Nephron progenitor cell (in vitro differentiated cells): Measurements from ENCODE around the gene PEAK3.

Experiments
- DNase-seq: peaks from one replicate; pipeline ENCODE4 v3.0.0; 2021
- H3K27ac Mint-ChIP-seq: 2 replicates; pipeline ENCODE4 v1.8.0; 2021; ENCODE audit warnings: mild to moderate bottlenecking, moderate library complexity, mixed read lengths
- H3K27me3 Mint-ChIP-seq: 2 replicates; pipeline ENCODE4 v1.8.0; 2021; ENCODE audit warnings: mild to moderate bottlenecking, low read depth, mixed read lengths; ENCODE audit not compliant: poor library complexity
- H3K36me3 Mint-ChIP-seq: 2 replicates; pipeline ENCODE4 v1.8.0; 2021; ENCODE audit warnings: low read depth, mixed read lengths
- H3K4me1 Mint-ChIP-seq: 2 replicates; pipeline ENCODE4 v1.8.0; 2021; ENCODE audit warnings: mixed read lengths
- H3K4me3 Mint-ChIP-seq: 2 replicates; pipeline ENCODE4 v1.8.0; 2021; ENCODE audit warnings: mild to moderate bottlenecking, moderate library complexity, mixed read lengths
- H3K9me3 Mint-ChIP-seq: 2 replicates; pipeline ENCODE4 v1.8.0; 2021; ENCODE audit warnings: mild to moderate bottlenecking, moderate library complexity, mixed read lengths
- CTCF ChIP-seq: fragments of 200-600 bp; sonication (generic); IDR thresholded peaks from 2 replicates; pipeline ENCODE4 v1.5.0; 2021; ENCODE audit warnings: antibody characterized with exemption

The PEAK3 gene

GRCh38 chr19:2224754-2225349, 57.1 kb downstream of the PEAK3 start:
- peaks cover 3% of the 10 kb centered on the region for H3K27me3 Mint-ChIP-seq
- no peaks in the 10 kb centered on the region for H3K9me3 Mint-ChIP-seq
- no peak for TF ChIP-seq CTCF
- H3K36me3 Mint-ChIP-seq, result peaks cover 13% of the 10 kb centered on the region
- no peaks in the 10 kb centered on the region for H3K4me1 Mint-ChIP-seq
- H3K4me3 Mint-ChIP-seq, result no peak overlapping the region
- no peak for DNase-seq
- H3K27ac Mint-ChIP-seq, result peak overlapping the region; percentile 97
